Glomerular visceral epithelial cell (primary cell): Measurements from ENCODE around the gene TRRAP.

Experiments used
- DNase-seq: peaks from one replicate; pipeline ENCODE4 v3.0.0-alpha.2; 2016; ENCODE audit errors: extremely low spot score

Gene TRRAP

GRCh38 chr7:98988641-98989040 is 110.3 kb downstream of the TRRAP start:
- no peak for DNase-seq

- DNase-seq: no peak
These were observed 112.0 kb downstream of the TRRAP start for GRCh38 chr7:98990356-98990755.

GRCh38 chr7:98991141-98991540 is 112.8 kb downstream of the TRRAP start:
- DNase-seq: no peak

- no peak for DNase-seq
These were observed 113.7 kb downstream of the TRRAP start for GRCh38 chr7:98992076-98992475.

GRCh38 chr7:98993024-98993897 is 114.9 kb downstream of the TRRAP start:
- no peak for DNase-seq

- DNase-seq: no peak
These were observed 116.0 kb downstream of the TRRAP start for GRCh38 chr7:98994046-98994944.

- no peak for DNase-seq
These were observed 116.8 kb downstream of the TRRAP start for GRCh38 chr7:98995111-98995510.

GRCh38 chr7:98995523-98996149 is 117.3 kb downstream of the TRRAP start:
- DNase-seq: no peak

- DNase-seq: no peak
These were observed 117.8 kb downstream of the TRRAP start for GRCh38 chr7:98996150-98996552.

- no peak for DNase-seq
These were observed 119.5 kb downstream of the TRRAP start for GRCh38 chr7:98997846-98998245.

- DNase-seq: no peak
These were observed 120.7 kb downstream of the TRRAP start for GRCh38 chr7:98998821-98999725.

GRCh38 chr7:99000196-99000903 is 122.0 kb downstream of the TRRAP start:
- peak; percentile 21 for DNase-seq

GRCh38 chr7:99000904-99001465 is 122.7 kb downstream of the TRRAP start:
- DNase-seq: peak; percentile 32

GRCh38 chr7:99001482-99002147 is 123.3 kb downstream of the TRRAP start:
- DNase-seq: peak; percentile 70

- peak; percentile 24 for DNase-seq
These were observed 124.0 kb downstream of the TRRAP start for GRCh38 chr7:99002148-99002826.

- DNase-seq: peak; percentile 11
These were observed 124.5 kb downstream of the TRRAP start for GRCh38 chr7:99002827-99003212.

- no peak for DNase-seq
These were observed 125.1 kb downstream of the TRRAP start for GRCh38 chr7:99003419-99003818.

GRCh38 chr7:99004216-99004615 is 125.9 kb downstream of the TRRAP start:
- no peak for DNase-seq
